ENCODE data around the gene LRRC4B.

Gene LRRC4B

GRCh38 chr19:50573741-50574461, 5.7 kb upstream of the LRRC4B start:
- no peak for DNase-seq (ENCODE audit: low spot score)
- FAIRE-seq = no peak

GRCh38 chr19:50570997-50571396, 2.8 kb upstream of the LRRC4B start:
- DNase-seq (ENCODE audit: low spot score) (no peak), FAIRE-seq (no peak)

GRCh38 chr19:50569938-50570540, 1.8 kb upstream of the LRRC4B start:
- DNase-seq (ENCODE audit: low spot score) (no peak), FAIRE-seq (no peak)

- no peak for DNase-seq (ENCODE audit: low spot score)
- FAIRE-seq = no peak
Observed at GRCh38 chr19:50568728-50569698, 778 bp upstream of the LRRC4B start.

GRCh38 chr19:50567052-50567841, 988 bp downstream of the LRRC4B start:
- DNase-seq (ENCODE audit: low spot score) = no peak
- FAIRE-seq = no peak

- FAIRE-seq = no peak
- DNase-seq (ENCODE audit: low spot score) = no peak
Observed at GRCh38 chr19:50565984-50566903, 2.0 kb downstream of the LRRC4B start.

- no peak for DNase-seq (ENCODE audit: low spot score)
- no peak for FAIRE-seq
Observed at GRCh38 chr19:50564229-50565105, 3.8 kb downstream of the LRRC4B start.

GRCh38 chr19:50563597-50563996, 4.6 kb downstream of the LRRC4B start:
- DNase-seq (ENCODE audit: low spot score) (no peak), FAIRE-seq (no peak)

- FAIRE-seq (no peak), DNase-seq (ENCODE audit: low spot score) (no peak)
Observed at GRCh38 chr19:50562996-50563395, 5.2 kb downstream of the LRRC4B start.

GRCh38 chr19:50562329-50562728, 5.9 kb downstream of the LRRC4B start:
- FAIRE-seq (no peak), DNase-seq (ENCODE audit: low spot score) (no peak)

GRCh38 chr19:50559636-50560035, 8.6 kb downstream of the LRRC4B start:
- FAIRE-seq = no peak

GRCh38 chr19:50558449-50558848, 9.8 kb downstream of the LRRC4B start:
- DNase-seq (ENCODE audit: low spot score) (no peak), FAIRE-seq (no peak)

More at GRCh38 chr19:50559636-50560035, 8.6 kb downstream of the LRRC4B start:
- DNase-seq (ENCODE audit: low spot score) = no peak

- DNase-seq (ENCODE audit: low spot score) (no peak), FAIRE-seq (no peak)
Observed at GRCh38 chr19:50558039-50558438, 10.2 kb downstream of the LRRC4B start.

GRCh38 chr19:50557009-50557613, 11.1 kb downstream of the LRRC4B start:
- no peak for DNase-seq (ENCODE audit: low spot score)
- no peak for FAIRE-seq

GRCh38 chr19:50556282-50557008, 11.8 kb downstream of the LRRC4B start:
- FAIRE-seq = no peak

GRCh38 chr19:50555450-50556281, 12.6 kb downstream of the LRRC4B start:
- DNase-seq (ENCODE audit: low spot score) (no peak), FAIRE-seq (no peak)

More at GRCh38 chr19:50556282-50557008, 11.8 kb downstream of the LRRC4B start:
- peak; percentile 4 for DNase-seq (ENCODE audit: low spot score)

- FAIRE-seq = no peak
- DNase-seq (ENCODE audit: low spot score) = no peak
Observed at GRCh38 chr19:50555033-50555432, 13.2 kb downstream of the LRRC4B start.
